HG02852 (cell line): ENCODE measurements around the gene TRIM43B.
"Not testable (repeated sequence)": the region's sequence is repeated elsewhere in the genome, so short reads cannot be mapped to it uniquely, and the experiment has no call there.

Source experiments
- ATAC-seq: cut with Tn5 transposase; IDR thresholded peaks from one replicate; pipeline ENCODE4 v1.9.1; 2021; ENCODE audit warnings: mild to moderate bottlenecking, moderate library complexity; ENCODE audit not compliant: unreplicated experiment

Gene TRIM43B

DNA sequence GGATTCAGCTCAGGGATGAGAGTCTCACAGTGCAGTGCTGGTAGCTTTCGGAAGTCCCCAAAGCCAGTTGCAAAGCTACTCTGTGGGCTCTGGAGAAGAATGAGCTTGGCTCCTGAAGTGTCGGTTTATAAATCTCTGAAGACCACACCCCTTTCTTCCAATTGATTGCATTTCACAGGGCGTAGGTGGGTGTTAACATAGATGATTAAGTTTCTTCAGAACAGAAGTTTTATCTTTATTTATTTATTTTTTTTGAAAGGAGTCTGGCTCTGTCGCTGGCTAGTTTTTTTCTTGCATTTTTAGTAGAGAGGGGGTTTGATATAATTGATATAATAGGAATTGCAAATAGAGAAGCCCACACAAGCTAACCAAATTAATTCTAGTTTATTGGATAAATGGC is at the start of gene TRIM43B:
Gene TRIM43B (minus strand): TSS at position 101 of the 400 bp plus-strand sequence. CDS start 2,040 bp downstream, outside the sequence.
- not testable (repeated sequence) for ATAC-seq

DNA sequence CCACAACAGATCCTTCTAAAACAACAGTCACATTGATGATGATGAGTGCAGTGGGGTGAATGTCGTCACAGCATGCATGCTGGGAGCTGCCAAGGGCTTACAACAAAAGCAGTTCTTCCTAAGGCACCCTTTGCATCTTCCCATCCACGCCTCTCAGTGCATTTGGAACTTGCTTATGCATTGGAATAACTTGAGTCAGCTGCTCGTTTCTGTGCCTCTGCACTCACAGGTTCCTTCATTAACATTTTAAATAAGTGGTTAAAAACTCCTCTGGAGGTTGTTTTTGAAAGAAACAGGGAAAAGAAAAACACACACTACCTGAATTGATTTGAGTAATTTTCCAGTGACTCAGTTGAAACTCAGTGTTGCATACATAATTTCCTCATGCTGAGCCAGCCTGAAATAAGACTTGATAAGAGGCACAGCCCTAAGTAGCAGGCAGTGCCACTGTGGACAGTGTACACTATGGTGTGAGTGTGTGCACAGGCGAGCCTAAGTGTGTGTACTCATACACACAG is 46.8 kb upstream of the TRIM43B start:
- no peak for ATAC-seq

DNA sequence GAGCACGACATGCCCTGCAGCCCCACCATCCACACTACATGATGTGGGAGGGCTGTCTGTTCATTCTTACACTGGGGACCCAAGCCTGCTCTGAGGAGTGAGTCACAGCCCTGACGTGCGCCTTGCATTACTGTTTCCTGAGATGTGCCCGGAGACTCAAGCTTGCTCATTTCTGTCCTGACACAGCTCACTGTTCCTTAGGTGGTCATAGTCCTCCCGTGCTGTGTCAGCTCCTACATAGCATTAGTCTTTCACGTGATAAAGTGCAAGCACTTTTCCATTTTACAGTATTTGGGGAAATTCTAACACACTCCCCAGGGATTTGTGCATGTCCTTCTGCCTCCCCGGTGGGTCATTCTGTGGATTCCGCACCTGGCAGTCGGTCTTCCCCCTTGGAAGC is 46.2 kb upstream of the TRIM43B start:
- peak; percentile 72 for ATAC-seq

DNA sequence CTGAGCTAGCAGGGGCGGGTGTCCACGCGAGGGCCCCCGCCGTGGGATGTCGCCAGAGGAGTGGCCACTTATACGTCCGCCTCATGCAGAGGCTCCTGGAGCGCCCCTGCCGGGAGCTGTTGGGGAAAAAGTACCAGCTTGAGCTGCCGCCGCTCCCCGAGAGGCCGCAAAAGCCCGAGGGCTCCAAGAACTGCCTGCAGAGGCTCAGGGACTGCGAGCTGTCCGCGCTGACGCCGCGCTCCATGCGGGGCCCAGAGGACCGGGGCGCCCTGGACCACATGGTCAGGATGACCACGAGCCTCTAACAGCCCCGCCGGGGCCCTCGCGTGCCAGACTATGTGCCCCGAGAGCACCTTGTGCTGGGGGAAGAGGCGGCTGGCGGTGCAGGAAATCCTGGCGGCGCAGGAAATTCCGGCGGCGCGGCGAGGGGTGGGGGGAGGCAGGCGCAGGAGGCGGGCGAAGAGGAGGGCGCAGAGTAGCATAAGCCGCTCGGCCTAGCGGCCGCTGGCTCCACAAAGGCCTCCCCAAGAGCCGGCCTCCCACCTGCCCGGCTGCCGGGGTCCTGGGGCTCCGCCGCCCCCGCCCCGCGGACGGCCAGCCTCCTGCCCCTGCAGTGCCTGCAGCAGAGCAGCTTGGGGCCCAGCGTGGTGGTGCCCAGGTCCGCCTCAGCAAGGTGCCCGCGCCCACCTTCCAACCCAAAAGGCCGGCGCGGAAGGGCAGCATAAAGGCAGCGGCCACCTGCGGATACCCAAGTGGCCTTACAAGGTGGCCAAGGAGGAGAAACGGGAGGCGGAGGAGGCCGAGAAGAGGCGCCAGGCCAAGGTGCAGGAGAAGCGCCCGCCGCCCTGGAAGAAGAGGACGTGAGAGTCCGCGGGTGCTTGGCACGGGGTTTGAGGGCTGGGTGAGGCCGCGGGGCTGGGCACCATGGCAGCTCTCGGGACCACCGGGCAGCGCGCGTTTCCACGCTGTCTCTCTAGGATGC is 42.1 kb upstream of the TRIM43B start:
- ATAC-seq, result peak; percentile 67

DNA sequence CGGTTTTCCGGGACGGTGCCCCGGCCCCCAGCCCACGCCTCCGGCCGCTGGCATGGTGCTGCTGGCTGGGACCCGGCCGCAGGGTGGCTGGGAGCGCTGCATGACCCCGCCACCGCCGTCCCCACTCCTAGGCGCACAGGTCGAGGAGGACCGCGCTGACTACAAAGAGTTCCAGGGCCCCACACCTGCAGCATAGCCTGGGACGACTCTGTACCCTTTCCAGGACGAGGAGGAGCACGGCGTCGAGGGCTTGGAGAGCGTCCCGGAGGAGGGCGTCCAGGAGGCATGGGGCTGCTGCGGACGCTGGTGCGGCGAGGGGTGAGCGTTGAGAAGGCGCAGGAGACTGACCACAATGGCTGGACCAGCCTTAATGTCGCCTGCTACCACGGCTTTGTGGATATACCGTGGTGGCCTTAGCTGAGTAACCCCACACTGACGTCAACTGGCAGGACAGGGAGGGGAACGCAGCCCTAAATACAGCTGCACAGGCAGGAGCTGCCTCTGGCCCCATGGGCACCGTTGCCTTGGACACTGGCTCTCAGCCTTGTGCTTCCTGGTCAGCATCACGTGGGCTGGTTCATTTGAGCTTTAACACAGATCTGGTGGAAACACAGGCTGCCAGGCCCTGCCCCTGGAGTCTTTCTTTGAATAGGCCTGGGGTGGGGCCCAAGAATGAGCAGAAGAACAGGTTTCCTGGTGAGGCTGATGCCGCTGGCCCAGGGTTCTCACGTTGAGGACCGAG is 40.9 kb upstream of the TRIM43B start:
- ATAC-seq, result no peak

DNA sequence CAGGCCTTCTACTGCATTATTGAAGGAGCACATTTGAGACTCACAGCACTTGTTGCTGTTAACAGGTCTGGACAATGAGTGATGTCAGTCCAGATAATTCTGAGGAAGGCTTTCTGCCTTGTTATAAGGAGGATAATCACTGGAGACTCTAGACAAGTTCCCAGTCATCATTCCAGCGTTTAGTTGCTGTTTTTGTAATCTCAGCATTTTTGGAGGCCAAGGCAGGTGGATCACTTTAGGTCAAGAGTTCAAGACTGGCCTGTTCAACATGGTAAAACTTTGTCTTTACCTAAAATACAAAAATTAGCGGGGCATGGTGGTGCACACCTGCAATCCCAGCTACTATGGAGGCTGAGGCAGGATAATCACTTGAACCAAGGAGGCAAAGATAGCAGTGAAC is 39.6 kb upstream of the TRIM43B start:
- no peak for ATAC-seq

DNA sequence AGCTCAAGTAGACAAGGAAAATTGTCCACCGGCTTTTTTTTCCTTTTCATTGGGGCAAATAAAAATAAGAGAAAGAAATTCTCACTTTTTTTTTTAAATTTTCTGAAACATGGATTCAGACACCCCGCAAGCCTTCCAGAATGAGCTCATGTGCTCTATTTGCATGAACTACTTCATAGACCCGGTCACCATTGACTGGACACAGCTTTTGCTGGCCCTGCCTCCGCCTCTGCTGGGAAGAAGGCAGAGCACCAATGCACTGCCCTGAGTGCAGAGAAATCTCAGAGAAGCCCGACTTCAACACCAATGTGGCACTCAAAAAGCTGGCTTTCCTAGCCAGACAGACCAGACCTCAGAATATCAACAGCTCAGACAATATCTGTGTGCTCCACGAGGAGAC is 30.2 kb upstream of the TRIM43B start:
- ATAC-seq, result no peak

DNA sequence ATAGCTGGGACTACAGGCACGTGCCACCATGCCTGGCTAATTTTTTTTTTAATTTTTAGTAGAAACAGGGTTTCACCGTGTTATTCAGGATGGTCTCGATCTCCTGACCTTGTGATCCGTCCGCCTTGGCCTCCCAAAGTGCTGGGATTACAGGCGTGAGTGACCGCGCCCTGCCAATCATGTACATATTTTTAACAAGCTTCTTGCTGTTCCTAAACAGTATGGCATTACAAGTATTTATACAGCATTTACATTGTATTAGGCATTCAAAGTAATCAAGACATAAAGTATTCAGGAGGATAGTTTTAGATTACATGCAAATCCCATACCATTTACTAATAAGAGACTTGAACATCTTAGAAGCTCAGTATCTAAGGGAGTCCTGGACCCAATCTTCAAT is 29.7 kb upstream of the TRIM43B start:
- ATAC-seq, result not testable (repeated sequence)

DNA sequence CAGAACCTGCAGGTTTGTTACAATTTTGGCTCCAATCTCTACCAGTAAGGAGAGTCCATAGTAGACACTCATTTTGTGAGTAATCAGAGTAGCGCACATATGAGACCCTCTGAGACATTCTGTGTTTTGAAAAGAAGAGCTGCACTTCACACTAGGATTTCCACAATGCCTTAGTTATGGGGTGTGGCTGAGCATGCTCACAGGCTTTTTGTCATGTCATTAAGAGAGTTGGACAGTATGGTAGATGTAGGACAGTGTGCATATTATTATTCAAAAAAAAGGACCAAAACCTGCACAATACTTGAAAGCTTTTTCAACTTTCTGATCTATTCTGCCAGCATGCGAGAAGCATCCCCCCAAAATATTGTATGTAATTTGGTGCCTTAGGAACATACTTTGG is 24.9 kb upstream of the TRIM43B start:
- no peak for ATAC-seq

DNA sequence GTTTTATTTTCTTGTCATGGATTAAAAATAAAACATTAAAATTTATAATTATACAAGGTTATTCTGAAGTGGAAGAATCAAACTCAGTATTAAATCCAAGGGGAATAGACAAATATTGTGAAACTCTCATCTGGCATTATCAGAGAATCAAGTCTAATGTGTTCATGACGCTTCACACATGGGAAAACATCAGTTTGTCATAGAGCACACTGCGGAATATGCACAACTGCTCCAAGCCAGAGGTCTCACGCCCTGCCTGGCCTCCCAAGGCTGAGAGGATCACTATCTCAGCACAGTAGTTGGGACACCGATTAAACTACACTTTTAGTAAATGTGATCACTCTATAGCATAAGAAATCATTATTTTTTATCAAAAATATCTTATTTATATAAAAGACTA is 20.7 kb upstream of the TRIM43B start:
- ATAC-seq, result no peak

DNA sequence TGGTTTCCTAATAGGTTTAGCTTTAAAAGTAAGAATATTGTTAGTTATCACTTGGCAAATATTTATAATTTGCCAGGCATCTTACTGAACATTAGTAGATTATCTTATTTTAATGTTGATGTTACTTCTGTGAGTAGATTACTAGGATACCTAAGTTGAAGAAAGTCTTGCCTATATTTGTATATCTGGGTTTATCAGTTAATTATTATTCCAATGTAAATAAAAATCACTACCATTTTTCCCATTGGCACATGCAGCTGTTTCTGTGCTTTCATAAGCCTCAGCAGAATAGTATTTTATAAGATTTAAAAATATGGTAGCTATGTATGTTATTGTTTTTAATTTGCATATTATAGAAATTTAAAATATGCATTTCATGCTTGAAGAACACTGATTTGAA is 16.3 kb upstream of the TRIM43B start:
- ATAC-seq, result no peak

DNA sequence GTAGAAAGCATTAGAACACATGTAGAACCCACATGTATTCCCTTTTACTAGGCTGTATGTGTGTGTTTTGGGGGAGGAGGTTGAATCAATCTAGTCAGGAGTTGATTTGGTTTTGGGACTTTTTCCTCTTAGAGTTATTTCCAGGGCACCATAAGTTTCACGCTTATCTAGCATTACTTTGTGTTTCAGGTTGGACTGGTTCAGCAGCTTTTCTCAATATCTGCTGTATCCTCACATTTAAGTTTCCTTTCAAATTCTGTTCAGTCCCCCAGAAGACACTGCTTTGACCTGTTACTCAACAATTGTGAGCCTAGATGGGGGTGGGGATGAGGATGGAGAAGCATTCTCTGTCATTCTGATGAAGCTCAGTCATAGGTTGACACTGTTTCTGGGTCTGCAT is 7.5 kb upstream of the TRIM43B start:
- ATAC-seq, result not testable (repeated sequence)

DNA sequence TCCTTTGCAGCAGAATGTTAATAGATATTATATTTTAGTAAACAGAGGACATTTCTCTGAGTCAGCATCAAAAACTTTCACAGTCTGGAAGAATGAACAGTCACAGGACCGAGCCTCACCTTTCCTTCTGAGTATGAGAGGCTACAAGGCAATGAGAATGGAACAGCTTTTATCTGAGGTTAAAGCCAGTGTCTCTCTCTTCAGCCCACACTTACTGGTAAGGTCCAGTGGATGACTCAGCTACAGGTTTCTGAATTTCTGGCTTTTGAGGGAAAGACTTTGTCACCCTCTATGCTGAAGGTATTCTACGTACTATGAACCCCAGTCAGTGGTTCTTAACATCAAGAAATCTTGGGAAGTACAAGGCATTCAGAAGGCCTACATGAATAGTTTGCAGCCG is 9.5 kb downstream of the TRIM43B start:
- ATAC-seq, result not testable (repeated sequence)

DNA sequence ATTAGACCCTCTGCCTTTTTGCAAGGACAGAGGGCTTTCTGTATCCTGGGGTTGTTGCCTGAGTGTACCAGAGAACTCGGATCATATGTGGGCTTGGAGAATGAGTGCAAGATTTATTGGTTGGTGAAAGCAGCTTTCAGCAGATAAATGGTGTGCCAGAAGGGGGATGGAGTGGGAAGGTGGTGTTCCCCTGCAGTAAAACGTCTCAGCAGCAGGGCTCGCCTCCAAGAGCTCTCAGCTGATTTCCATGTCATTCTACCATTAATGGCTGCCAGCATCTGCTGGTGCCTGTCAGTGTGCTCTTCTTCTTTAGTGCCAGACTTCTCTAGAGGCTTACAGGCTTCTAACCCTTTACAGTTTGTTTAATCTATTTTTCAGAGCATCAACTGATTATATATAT is 16.6 kb downstream of the TRIM43B start:
- ATAC-seq, result not testable (repeated sequence)

DNA sequence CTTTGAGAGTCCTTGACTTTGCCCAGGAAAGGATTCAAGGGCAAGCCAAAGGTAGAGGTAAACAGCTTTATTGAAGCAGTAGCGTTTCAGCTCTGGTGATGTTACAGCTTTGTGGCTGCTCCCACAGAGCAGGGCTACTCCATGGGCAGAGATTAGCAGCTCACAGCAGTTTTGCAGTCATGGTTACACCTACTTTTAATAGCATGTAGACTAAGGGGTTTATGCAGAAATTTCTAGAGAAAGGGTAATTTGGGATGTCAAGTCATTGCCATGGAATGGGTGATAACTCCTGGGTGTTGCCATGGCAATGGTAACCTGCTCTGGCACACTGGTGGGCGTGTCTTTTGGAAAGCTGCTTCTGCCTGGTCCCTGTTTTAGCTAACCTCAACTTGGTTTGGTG is 18.0 kb downstream of the TRIM43B start:
- not testable (repeated sequence) for ATAC-seq

DNA sequence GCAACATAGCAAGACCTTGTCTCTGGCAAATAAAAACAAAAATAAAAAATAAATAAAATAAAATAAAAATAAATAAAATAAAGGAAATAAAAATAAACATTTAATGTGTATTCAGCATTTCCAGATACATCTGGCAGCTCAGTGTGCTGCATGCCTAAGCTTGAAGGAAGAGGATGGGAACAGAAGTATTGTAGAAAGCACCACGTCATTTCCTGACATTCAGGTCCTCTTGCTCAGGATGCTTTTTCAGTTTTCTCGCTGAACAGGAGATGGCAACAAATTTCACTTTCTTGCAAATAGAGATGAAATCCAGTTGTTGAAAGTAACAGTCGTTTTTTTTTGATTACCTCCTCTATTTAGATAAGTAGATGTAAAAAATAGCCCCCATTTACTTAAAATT is 21.3 kb downstream of the TRIM43B start:
- ATAC-seq, result not testable (repeated sequence)

DNA sequence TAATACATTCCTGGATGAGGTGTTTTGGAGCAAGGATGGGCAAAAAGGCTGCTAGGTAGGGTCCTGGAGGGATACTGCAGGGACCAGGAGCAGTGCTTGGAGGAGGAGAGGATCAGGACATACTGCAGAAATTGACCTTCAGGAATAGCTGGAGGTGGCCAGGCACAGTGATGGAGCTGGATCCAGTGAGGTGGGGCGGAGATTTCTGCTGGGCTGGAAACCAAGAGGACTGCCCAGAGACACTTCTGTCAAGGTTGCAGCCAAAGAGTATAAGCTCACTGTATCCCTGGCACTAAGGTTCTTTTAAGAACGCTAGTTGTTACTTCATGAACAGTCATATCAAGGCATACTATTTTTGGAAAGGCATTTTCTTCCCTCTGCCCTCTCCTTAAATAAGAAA is 39.2 kb downstream of the TRIM43B start:
- not testable (repeated sequence) for ATAC-seq

DNA sequence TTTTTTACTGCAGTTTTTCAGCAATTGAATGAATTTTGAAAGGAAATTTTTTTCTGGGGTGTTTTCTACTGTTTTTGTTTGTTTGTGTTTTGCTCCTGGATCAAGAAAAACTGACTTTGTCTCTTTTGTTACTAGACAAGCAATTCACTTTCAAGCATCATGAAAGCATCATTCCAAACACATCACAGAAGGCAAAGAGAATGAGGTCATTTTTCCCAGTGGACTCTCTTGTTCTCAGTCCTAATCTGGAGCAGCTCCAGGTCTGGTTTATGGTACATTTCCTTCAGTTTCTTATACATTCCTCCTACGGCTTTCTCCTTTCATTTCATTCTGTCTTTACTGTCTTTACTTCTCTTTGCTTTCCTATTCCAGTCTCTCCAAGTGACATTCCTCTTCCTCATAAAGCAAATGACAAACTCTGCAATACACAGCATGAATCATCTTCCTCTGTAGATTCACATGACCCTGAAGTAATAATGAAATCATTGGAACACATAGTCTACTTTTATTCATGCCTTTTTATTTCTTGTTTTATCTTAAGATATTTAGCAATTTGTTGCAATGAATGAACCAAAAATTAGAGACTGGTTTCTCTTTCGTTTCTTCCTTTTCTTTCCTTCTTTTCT is 42.0 kb downstream of the TRIM43B start:
- ATAC-seq, result not testable (repeated sequence)

DNA sequence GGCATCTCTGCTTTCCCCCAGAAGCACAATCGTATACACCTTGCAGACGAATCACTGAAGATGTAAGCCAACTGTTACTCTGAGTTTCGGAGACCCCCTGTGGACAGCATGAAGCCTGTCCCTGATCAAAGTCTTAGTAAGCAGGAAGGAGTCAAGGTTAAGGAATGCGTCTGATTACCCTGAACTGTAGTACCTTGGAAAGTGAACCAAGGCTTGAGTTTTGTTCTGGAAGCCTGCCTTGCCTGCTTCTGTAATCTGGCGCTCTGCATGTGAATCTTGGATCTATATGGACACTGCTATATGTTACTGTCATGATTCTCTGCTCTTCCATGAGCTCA is 48.7 kb downstream of the TRIM43B start:
- not testable (repeated sequence) for ATAC-seq

DNA sequence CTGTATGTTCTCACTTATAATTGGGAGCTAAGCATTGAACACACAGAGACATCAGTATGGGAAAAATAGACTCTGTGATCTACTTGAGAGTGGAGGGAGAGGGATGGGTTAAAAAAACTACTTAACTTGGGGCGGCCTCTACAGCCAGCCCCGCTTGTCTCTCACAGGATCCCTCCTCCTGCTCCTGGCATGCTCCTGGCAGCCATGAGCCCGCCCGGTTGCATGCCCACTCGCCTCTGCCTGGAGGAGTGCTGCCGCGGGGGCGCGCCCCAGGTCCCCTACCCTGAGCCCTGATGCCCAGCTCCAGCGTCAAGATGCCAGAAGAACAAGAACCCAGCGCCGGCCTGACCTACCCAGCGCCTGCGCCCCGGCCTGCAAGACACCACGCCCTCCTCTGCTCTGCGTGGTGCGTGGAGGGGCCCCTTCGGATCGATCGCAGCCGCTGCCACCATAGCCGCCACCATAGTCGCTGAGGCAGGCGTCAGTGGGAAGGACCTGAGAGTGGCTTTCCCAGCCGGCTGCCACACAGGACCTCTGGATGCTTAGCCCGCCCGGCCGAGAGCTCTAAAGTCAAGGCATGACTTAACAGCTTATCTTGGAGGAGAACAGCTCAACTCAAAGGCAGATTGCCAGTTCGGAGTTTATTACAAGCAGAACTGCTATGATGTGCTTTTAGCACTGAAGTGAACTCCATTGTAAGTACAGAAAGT is 49.2 kb downstream of the TRIM43B start:
- ATAC-seq, result not testable (repeated sequence)
